Aorta (tissue), 5 donors: Measurements from ENCODE around the gene MYOCOS. TPM values are rescaled to one million over a fixed set of nuclear protein-coding genes. Genes with fewer than 3 reads are reported as not detected.
"Not testable (repeated sequence)": the region's sequence is repeated elsewhere in the genome, so short reads cannot be mapped to it uniquely, and the experiment has no call there.

Source experiments
- ATAC-seq: fragments of 200-7000 bp; cut with Tn5 transposase; one replicate; pipeline ENCODE4 v1.9.1; 2022; ENCODE audit warnings: moderate library complexity; ENCODE audit not compliant: low FRiP score
- DNase-seq, 2 donors: peaks; one replicate each; pipeline ENCODE4 v3.0.0-alpha.2; 2020
- H3K27ac ChIP-seq, 2 donors: one replicate each; pipeline ENCODE4 v1.5.1; 2013; ENCODE audit warnings: low read length in 2 of 2, mild to moderate bottlenecking in 2 of 2, moderate library complexity in 2 of 2, control low read depth in 1 of 2, inconsistent platforms in 1 of 2, low read depth in 1 of 2
- H3K27me3 ChIP-seq, 2 donors: one replicate each; pipeline ENCODE4 v1.6.1; 2013; ENCODE audit warnings: control low read depth in 1 of 2, low read length in 1 of 2, mild to moderate bottlenecking in 1 of 2, moderate library complexity in 1 of 2; ENCODE audit not compliant: insufficient read depth in 2 of 2, control insufficient read depth in 1 of 2
- H3K36me3 ChIP-seq, 2 donors: one replicate each; pipeline ENCODE4 v1.6.1; 2013; ENCODE audit warnings: control low read depth in 1 of 2, low read length in 1 of 2, mild to moderate bottlenecking in 1 of 2; ENCODE audit not compliant: insufficient read depth in 2 of 2, control insufficient read depth in 1 of 2
- H3K4me1 ChIP-seq, 2 donors: one replicate each; pipeline ENCODE4 v1.6.1; 2013; ENCODE audit warnings: low read length in 2 of 2, control low read depth in 1 of 2, mild to moderate bottlenecking in 1 of 2, moderate library complexity in 1 of 2; ENCODE audit not compliant: insufficient read depth in 2 of 2, control insufficient read depth in 1 of 2
- H3K4me3 ChIP-seq, 2 donors: one replicate each; pipeline ENCODE4 v1.5.1; 2013; ENCODE audit warnings: low read length in 2 of 2, control low read depth in 1 of 2, mild to moderate bottlenecking in 1 of 2
- H3K9me3 ChIP-seq: one replicate; pipeline ENCODE4 v1.6.1; 2013; ENCODE audit warnings: mild to moderate bottlenecking, low read length; ENCODE audit not compliant: control insufficient read depth
- WGBS, 2 donors: extraction: QIAGEN DNeasy Blood & Tissue Kit; methylation state at CpG; one replicate each; pipeline ENCODE4 v1.1.7; 2013; 5-methylcytosine and 5-hydroxymethylcytosine counted together
- intact Hi-C, 2 donors: fragments of 100-400 bp; cut with DNase I; formaldehyde crosslinking; loops; one replicate each; pipeline versions ENCODE4 v1.14.2 to v1.15.0; 2022
- polyA plus RNA-seq, 2 donors: library from polyadenylated mRNA; stranded (reverse); fragments of 200-250 nt; gene quantifications; one replicate each; pipeline ENCODE4 v1.2.3, GENCODE V29; 2013
- total RNA-seq, 2 donors: library from RNA; stranded (reverse); fragmentation: NEBNext Ultra II Directional; extraction: Animal tissue kit (Norgen Biotek cat#: 25700); gene quantifications; one replicate each; pipeline ENCODE4 v1.2.1, GENCODE V29; 2021
- donor health status: healthy with polysubstance abuse.
- donor health status: Bipolar disorder and iron deficiency.
- donor health status: DM: no; HTN: no; CAD: no.
- donor health status: DM: no; HTN: no; CAD: no.
- donor health status: DM: yes; HTN: yes; CAD: no.

The MYOCOS gene
- total and polyA plus RNA-seq, 4 donors = not detected

DNA sequence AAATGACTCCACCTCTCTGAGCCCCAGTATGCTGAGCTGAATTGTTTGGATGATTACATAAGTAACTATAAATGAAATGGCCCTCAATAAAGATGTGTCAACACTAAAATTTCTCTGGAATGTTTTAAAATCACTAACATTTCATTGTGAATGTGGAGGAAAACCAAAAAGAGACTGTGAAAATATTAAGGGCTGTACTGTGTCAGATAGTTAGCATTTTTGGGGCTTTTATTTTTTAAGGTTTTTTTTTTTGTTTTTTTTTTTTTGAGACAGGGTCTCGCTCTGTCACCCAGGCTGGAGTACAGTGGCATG lies 24.2 kb downstream of the MYOCOS start:
- peak overlapping the region in 1 of 2 donors; percentile 74 for H3K27ac ChIP-seq
- intact Hi-C loops = loop anchor here in 1 of 2 donors (5.0 to 10.0 kb wide), 2 partner anchors 71 to 139 kb away; partner anchors contain the start of gene METTL13
- H3K4me1 ChIP-seq = no peaks in the 10 kb centered on the region

DNA sequence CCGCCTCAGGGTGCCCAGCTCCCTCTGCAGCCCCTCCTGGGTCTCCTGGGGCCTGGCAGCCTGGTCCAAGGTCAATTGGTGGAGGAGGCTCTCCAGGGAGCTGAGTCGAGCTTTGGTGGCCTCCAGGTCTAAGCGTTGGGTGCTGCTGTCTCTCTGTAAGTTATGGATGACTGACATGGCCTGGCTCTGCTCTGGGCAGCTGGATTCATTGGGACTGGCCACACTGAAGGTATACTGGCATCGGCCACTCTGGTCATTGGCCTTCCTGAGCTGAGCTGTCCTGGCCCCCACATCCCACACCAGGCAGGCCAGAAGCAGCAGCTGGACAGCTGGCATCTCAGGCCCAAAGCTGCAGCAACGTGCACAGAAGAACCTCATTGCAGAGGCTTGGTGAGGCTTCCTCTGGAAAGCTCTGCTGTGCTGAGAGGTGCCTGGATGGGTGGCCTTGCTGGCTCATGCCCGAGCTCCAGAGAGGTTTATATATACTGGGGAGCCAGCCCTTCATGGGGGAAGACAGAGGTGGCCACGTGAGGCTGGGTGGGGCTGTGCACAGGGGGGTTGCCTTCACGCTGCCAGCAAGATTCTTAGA lies 30.3 kb downstream of the MYOCOS start, which contains the start of gene MYOC:
Gene MYOC, minus strand, starts transcription at position 455 of the 589 bp plus-strand sequence. Its CDS starts 77 bp downstream, at position 378.
- intact Hi-C loops = loop anchor here in 1 of 2 donors (5.0 kb wide), 1 partner anchor 340 kb away; the partner anchor contains the start of gene FMO4
- H3K4me1 ChIP-seq = no peaks in the 10 kb centered on the region

More for the DNA sequence above, 24.2 kb downstream of the MYOCOS start:
- Histone ChIP-seq H3K27me3 (no peaks in the 10 kb centered on the region), H3K9me3 (no peaks in the 10 kb centered on the region), H3K4me3 (no peak overlapping the region), H3K36me3 (no peaks in the 10 kb centered on the region)
- WGBS, 2 donors = 0 to 13% methylated on average over 1 of the region's 1 CpG
- ATAC-seq (no peak), DNase-seq (no peak)

DNA sequence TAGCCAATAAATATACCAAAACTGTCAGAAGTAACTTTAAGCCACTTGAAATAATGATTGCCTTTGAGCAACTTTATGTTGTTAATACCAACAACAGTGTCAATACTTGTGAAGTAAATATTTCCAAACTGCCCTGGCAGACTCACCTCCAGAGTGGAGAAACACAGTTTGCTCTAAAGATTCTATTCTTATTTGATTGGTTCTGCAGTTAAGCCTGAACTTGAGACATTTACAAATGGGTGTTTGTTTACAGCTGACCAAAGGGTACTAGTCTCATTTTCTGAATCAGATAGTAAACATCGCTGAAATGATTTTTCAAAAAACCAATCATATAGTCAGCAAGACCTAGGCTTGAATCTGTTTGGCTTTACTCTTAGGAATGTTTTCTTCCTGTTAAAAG lies 31.8 kb downstream of the MYOCOS start:
- ATAC-seq = no peak
- intact Hi-C loops = loop anchor here in 1 of 2 donors (5.0 kb wide), 1 partner anchor 341 kb away; the partner anchor contains the start of gene FMO4
- Histone ChIP-seq H3K9me3 (no peaks in the 10 kb centered on the region), H3K36me3 (no peaks in the 10 kb centered on the region), H3K27ac (peak overlapping the region in 1 of 2 donors; percentile 62), H3K4me3 (no peak overlapping the region), H3K27me3 (no peaks in the 10 kb centered on the region), H3K4me1 (no peaks in the 10 kb centered on the region)
- DNase-seq = no peak
- 23 to 34% methylated on average over 1 of the region's 1 CpG for WGBS, 2 donors

More for the DNA sequence above, 30.3 kb downstream of the MYOCOS start, which contains the start of gene MYOC:
- no peaks in the 10 kb centered on the region for H3K9me3 ChIP-seq
- no peaks in the 10 kb centered on the region for H3K27me3 ChIP-seq
- no peaks in the 10 kb centered on the region for H3K36me3 ChIP-seq
- ATAC-seq (peak; percentile 15), DNase-seq (no peak)
- peak within 1 kb of the TSS; percentile 62 to 80 for H3K27ac ChIP-seq
- 21 to 33% methylated on average over 8 of the region's 8 CpGs for WGBS, 2 donors
- H3K4me3 ChIP-seq = no peak within 1 kb of the TSS

DNA sequence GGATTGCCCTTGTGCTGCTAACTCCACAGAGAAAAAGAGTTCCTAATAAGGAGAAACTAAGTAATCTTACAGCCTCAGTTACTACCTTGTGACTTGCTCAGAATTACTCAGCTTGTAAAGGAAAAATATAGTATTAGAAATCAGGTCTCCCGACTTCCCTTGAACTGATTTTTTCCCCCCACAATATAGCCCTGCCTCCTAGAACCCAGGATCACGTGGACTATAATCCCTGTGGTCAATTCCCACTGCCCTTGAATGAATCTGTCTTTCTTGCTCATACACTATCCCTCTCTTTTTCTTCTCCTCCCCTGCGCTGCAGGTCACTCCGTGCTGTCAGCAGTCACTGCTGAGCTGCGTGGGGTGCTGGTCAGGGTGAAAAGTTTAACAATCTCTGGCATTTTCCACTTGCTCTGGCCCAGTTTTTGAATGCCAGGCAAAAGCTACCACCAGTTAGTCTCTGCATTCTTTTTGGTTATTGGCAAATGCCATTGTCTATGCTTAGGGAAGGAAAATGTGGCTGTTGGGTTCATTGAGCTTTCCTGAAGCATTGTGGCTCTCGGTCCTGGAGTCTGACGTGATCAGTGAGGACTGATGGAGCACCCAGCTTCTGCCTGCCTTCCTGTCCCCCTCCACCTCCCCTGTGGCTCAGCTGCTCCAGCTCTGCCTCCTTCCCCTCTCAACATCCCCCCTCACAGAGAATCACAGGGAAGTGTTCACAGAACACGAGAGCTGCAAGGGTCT lies 32.3 kb downstream of the MYOCOS start:
- no peak for DNase-seq
- ATAC-seq = peak; percentile 44
- Histone ChIP-seq H3K4me3 (no peak overlapping the region), H3K27me3 (no peaks in the 10 kb centered on the region), H3K4me1 (no peaks in the 10 kb centered on the region), H3K36me3 (no peaks in the 10 kb centered on the region), H3K27ac (peak overlapping the region; percentile 81 to 98), H3K9me3 (no peaks in the 10 kb centered on the region)
- intact Hi-C loops = loop anchor here in 1 of 2 donors (5.0 kb wide), 1 partner anchor 342 kb away; the partner anchor contains the start of gene FMO4
- WGBS, 2 donors = 6 to 11% methylated on average over 8 of the region's 8 CpGs

DNA sequence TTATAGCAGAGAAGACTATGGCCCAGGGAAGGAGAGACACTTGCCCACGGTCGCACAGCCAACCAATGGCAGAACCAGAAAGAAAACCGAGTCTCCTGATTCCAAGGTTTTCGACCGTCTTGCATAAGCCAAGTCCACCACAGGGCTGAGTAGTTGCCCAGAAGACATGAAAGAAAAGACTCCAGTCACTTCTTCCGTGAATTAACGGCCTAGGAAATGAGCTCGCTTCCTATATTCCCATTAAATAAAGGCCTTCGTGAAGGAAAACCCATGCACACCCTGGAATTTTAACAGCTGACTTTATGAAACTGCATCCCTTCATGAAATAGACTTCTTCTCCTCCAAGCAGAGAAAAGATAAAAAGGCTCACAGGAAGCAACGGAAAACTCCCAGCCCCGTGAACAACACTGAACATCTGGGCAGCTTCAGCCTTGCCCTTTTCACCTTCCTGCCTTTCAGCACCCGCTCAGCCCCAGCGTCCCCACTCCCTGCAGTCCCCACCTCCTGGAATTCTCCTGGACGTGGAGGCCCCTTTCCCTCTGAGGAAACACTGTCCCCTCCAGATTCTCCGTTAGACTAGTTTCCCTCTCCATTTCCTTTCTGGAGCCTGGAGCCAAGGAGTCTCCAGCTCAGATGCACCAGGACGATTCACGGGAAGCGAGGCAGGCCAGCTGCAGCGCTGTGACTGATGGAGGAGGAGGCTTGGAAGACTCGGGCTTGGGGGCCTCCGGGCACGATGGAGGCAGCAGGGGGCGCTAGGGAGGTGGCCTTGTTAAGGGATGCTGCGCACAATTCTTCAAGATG lies 33.1 kb downstream of the MYOCOS start:
- Histone ChIP-seq H3K27ac (peak overlapping the region; percentile 81 to 98), H3K4me3 (no peak overlapping the region), H3K36me3 (no peaks in the 10 kb centered on the region), H3K9me3 (no peaks in the 10 kb centered on the region), H3K4me1 (no peaks in the 10 kb centered on the region), H3K27me3 (no peaks in the 10 kb centered on the region)
- DNase-seq = peak; percentile 86 to 93
- ATAC-seq = peak; percentile 71
- WGBS, 2 donors = 16 to 22% methylated on average over 24 of the region's 24 CpGs
- intact Hi-C loops = loop anchor here in 1 of 2 donors (5.0 kb wide), 1 partner anchor 343 kb away; the partner anchor contains the start of gene FMO4

DNA sequence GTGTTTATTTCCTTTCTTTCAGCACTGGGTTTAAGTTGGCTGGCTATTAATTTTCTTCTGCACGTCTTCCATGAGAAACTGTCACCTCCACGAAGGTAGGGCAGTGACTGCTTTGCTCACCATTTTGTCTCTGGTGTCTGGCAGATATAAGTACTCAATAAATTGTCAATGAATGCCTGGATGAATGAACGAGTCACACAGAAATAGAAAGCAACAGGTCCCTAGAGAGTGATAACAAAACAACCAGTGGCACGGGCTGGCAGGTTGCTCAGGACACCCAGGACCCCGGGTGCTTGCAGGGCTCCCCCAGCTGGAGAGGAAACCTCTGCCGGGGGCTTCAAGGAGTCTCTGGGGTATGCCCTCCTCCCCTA lies 33.7 kb downstream of the MYOCOS start:
- intact Hi-C loops = no loop called here
- Histone ChIP-seq H3K27ac (peak overlapping the region; percentile 81 to 98), H3K9me3 (no peaks in the 10 kb centered on the region), H3K27me3 (no peaks in the 10 kb centered on the region), H3K36me3 (no peaks in the 10 kb centered on the region), H3K4me1 (no peaks in the 10 kb centered on the region), H3K4me3 (no peak overlapping the region)
- ATAC-seq = no peak
- 51 to 64% methylated on average over 6 of the region's 6 CpGs for WGBS, 2 donors
- DNase-seq = no peak

DNA sequence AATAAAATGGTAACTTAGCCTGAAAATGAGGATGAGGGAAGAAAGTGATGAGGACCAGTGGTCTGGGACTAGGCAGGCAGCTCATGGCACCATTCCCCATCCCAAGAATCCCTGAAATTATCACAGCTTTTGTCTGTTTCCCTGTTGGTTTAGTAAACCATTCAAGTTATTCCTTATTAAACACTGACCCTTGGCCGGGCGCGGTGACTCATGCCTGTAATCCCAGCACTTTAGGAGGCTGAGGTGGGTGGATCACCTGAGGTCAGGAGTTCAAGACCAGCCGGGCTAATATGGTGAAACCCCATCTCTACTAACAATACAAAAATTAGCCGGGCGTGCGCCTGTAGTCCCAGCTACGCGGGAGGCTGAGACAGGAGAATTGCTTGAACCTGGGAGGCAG lies 34.2 kb downstream of the MYOCOS start:
- 95 to 98% methylated on average over 9 of the region's 9 CpGs for WGBS, 2 donors
- H3K4me3 ChIP-seq, H3K36me3 ChIP-seq, H3K27ac ChIP-seq, H3K4me1 ChIP-seq, intact Hi-C loops, H3K27me3 ChIP-seq, DNase-seq, H3K9me3 ChIP-seq, ATAC-seq: not testable (repeated sequence)

DNA sequence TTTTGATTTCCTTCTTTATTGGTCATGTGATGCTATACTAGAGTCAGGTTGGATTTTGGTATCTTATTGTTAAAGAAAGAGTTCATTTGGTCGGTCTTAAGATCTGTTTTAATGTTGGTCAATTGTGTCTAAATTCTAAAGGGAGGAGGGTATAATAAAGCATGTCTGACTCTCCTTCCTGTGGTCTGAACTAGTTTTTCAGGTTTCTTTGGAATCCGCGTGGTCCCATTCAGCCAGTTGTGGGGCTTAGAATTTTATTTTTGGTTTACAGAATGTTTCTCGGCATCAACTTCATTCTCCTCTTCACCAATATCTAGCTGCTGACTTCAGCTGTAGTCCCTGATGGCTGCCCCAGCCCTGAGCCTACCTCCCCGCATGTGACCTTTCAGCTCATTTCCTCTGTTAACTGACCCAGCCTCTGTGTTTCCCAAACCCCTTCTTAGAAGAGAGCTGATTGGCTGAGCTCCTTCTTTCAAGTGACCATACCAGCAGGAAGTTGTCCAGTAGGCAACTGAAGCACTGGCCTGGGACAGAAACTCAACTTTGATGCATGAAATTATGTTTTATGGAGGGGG lies 39.1 kb downstream of the MYOCOS start:
- H3K27me3 ChIP-seq = no peaks in the 10 kb centered on the region
- H3K36me3 ChIP-seq = no peaks in the 10 kb centered on the region
- H3K9me3 ChIP-seq = no peaks in the 10 kb centered on the region
- H3K4me1 ChIP-seq = peaks cover 0 to 2% of the 10 kb centered on the region in 2 donors
- DNase-seq (no peak), ATAC-seq (no peak)
- 95 to 98% methylated on average over 5 of the region's 5 CpGs for WGBS, 2 donors
- intact Hi-C loops = no loop called here
- H3K4me3 ChIP-seq = no peak overlapping the region
- H3K27ac ChIP-seq = no peak overlapping the region
